GM12801 (cell line): ENCODE measurements around the gene ACAD8.

Experiments
- TF ChIP-seq, protein P1 (sequence below): IDR thresholded peaks from one replicate; pipeline ENCODE4 v1.5.1; 2011; ENCODE audit warnings: control low read depth; ENCODE audit not compliant: insufficient read length; ENCODE audit errors: extremely low read depth

Gene ACAD8

DNA sequence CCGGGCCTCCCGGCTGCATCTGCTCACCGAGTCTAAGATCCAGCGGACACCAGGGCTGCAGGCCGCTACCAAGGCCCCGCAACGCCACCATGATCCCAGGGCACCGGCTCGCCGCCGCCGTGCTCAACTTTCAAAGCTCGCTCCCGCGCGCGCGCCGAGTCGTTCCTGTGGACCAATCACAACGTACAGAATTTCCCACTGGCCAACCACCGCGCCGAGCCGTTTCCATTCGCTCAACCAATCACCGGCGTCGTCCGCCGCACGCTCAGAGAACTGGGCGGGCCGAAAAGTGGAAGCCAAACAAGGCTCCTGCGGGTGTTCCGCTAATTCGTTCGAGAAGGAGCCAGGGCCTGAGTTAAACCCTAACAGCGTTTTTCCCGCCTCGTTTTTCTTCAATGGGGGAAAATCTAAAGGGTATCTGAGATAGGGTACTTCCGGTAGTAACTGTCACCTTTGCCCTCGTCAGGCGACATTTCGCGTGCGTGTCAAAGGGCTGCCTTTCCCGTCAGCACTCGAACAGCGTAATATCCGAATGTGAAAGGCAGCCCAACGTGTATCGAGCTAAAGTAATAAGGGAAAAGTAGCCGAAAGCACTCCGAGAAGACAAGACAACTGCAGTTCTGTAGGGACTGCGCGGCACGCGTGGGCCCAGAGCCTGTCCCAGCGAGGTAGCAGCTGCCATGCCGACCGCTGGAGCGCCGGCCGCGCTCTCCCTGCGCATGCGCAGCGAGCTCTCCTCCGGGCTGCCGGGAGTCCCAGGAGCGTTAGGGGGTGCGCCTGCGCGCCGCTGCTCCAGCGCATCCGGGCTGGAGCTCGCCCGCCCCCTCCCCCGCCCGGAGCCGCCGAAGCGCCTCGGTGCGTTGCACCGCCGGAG lies 29.3 kb upstream of the ACAD8 start, which contains the start of the genes NCAPD3 and VPS26B:
TSS of gene NCAPD3 (minus strand) at position 132 of the 874 bp plus-strand sequence. CDS start at position 91, 41 bp downstream.
TSS of gene VPS26B (plus strand) at position 836 of the 874 bp plus-strand sequence. CDS start 452 bp downstream, outside the sequence.
- TF ChIP-seq, protein P1, sequence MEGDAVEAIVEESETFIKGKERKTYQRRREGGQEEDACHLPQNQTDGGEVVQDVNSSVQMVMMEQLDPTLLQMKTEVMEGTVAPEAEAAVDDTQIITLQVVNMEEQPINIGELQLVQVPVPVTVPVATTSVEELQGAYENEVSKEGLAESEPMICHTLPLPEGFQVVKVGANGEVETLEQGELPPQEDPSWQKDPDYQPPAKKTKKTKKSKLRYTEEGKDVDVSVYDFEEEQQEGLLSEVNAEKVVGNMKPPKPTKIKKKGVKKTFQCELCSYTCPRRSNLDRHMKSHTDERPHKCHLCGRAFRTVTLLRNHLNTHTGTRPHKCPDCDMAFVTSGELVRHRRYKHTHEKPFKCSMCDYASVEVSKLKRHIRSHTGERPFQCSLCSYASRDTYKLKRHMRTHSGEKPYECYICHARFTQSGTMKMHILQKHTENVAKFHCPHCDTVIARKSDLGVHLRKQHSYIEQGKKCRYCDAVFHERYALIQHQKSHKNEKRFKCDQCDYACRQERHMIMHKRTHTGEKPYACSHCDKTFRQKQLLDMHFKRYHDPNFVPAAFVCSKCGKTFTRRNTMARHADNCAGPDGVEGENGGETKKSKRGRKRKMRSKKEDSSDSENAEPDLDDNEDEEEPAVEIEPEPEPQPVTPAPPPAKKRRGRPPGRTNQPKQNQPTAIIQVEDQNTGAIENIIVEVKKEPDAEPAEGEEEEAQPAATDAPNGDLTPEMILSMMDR: no peak

DNA sequence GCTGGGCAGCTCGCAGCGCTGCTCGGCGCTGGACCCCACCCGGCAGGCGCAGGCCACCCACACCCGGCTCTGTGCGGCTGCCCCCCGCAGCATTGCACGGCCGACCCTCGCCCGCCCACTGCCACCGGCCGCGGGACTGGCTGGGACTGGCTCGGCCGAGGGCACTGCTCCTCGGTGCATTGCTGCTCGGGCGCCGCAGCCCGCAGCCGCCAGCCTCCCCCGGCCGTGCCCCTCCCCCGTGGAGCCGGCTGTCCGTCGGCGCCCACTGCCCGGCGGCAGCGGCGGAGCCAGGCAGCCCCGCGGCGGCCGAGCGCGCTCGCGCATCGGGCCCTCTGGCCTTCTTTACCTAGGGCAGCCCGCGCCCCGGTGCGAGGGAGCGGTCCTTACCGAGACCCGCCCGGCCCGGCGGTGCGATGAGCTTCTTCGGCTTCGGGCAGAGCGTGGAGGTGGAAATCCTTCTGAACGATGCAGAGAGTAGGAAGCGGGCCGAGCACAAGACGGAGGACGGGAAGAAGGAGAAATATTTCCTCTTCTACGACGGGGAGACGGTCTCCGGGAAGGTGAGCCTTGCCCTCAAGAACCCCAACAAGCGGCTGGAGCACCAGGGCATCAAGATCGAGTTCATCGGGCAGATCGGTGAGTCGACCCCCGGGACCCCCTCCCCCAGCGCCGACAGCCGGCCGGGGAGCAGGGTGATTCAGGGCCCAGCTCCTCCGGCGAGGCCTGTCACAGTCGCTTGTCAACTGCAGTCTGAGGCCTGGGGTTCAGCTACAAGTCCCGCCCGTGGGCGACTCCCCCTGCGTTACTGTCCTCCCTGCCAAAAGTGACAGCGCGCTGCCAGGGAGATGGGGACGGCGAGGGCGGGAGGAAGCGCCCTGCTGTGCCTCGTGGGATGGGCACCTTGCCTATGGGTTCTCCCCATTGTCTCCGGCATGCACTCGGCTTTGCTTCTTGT lies 28.4 kb upstream of the ACAD8 start:
- TF ChIP-seq, protein P1: no peak

DNA sequence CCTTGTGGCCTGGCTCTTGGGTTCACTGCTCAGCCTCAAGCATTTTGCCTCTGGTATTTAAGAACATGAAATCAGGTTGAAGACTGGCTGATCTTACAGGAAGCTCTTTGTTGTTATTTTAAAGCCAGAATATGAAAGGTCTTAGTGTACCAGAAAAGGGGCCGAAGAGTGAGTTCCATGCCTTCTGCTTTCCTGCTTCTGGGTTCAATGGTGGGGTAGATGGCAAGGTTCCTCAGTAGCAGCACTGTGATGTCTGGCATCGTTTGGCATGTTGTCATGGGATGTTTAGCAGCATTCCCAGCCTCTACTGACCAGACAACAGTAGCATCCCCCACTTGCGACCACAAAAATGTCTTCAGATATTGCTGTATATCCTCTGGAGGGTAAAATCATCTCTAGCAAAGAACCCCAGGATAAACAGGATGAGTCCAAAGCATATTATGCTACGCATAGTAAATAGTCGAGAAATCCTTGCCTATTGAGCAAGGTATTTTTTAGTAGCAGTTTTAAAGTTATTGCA lies 26.5 kb upstream of the ACAD8 start:
- TF ChIP-seq, protein P1: no peak

DNA sequence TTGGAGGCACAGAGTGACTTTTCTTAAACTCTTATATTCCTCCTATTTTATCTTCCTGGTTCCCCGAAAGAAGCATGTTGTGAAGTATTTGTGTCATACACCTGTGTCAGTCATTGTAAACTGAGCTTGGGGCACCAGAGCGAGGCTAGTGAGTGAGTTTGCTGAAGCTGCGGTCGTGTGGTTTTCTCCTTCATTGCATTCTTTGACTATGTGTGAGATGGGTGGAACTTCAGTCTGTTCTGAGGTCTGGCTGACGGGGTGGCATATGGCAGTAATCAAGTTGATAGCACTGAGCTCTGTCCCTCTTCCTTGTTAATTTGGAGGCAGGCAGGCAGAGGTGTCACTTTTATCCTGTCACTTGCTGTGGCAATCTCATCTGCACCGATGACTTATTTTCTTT lies 24.7 kb upstream of the ACAD8 start:
- TF ChIP-seq, protein P1: no peak

DNA sequence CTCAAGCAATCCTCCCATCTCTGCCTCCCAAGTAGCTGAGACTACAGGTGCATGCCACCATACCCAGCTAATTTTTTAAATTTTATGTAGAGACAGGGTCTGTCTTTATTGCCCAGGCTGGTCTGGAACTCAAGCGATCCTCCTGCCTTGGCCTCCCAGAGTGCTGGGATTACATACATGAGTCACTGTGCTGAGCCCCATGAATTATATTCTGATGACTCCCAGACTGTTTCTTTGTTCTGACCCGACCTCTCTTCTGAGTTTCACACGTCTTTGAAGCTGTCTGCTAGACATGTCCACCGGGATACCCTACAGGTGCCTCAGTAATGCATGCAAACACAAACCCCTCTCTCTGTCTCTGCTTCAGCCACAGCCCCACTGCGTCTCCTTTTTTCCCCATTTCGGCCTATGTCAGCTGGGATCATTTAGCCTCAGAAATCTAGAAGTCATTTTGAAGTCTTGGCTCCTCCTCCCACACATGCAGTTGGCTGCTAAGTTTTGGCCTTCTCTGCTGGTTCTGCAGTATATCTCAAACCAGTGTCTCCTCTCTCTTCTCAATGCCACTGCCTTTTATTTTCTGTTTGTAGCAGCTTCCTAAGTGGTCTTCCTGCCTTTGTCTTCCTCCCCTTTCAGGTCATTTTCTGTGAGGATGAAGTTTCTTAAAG lies 24.1 kb upstream of the ACAD8 start:
- TF ChIP-seq, protein P1: no peak

DNA sequence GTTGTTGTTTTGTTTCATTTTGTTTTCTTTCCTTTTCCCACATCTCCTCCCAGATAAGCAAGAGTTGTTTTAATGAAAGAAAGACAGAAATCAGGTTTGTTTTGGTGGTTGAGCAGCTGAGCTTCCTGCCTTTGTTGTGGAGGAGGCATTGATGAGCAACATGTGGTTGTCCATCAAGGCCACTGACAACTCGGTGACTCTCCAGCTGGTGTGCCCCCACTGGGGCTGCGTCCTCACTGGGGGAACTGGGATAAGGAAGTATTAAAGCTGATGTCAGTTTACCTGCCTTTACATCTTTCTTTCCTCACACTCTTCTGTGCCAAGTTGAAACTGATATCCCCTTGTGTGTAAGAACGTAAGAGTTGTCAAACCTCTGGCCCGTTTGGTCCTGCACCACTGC lies 23.0 kb upstream of the ACAD8 start:
- TF ChIP-seq, protein P1: no peak
